Activated naive CD8-positive, alpha-beta T cell treated with anti-CD3 and anti-CD28 coated beads, Interleukin-2, amount 10 ng/mL, durations not matched to agents 7 days and 5 days (primary cell): ENCODE results near the gene MRNIP. TPM values are rescaled to one million over a fixed set of nuclear protein-coding genes. Genes with fewer than 3 reads are reported as not detected.

ENCODE experiments used
- ATAC-seq: fragments of 150-1000 bp; cut with Tn5 transposase; one replicate; pipeline ENCODE4 v1.10.0; 2021; ENCODE audit warnings: low read depth, moderate library complexity
- POLR2A ChIA-PET: fragments of 350-600 bp; sonication (Branson Sonifier 250); formaldehyde crosslinking; loops from one replicate; lab custom pipeline; 2021; ENCODE audit warnings: antibody characterized with exemption; lab: Charles Lee
- DNase-seq: peaks from one replicate; pipeline ENCODE4 v3.0.0; 2021
- H3K27ac Mint-ChIP-seq: one replicate; pipeline ENCODE4 v1.8.0; 2022; ENCODE audit warnings: mild to moderate bottlenecking, mixed read lengths
- H3K27me3 Mint-ChIP-seq: one replicate; pipeline ENCODE4 v1.8.0; 2022; ENCODE audit warnings: mild to moderate bottlenecking, moderate library complexity, mixed read lengths
- H3K36me3 Mint-ChIP-seq: one replicate; pipeline ENCODE4 v1.8.0; 2021; ENCODE audit warnings: mild to moderate bottlenecking, mixed read lengths
- H3K4me1 Mint-ChIP-seq: one replicate; pipeline ENCODE4 v1.8.0; 2021; ENCODE audit warnings: mixed read lengths
- H3K4me3 Mint-ChIP-seq: one replicate; pipeline ENCODE4 v1.8.0; 2022; ENCODE audit warnings: mild to moderate bottlenecking, moderate library complexity, mixed read lengths
- H3K9me3 Mint-ChIP-seq: one replicate; pipeline ENCODE4 v1.8.0; 2021; ENCODE audit warnings: mixed read lengths
- total RNA-seq, 2 experiments: library from RNA; stranded (reverse); gene quantifications; one replicate each; pipeline ENCODE4 v1.2.3, GENCODE V29; 2021

Gene MRNIP
- total RNA-seq, 2 experiments from 2014 or later, result 46.1 to 47.4 TPM

- no peaks in the 10 kb centered on the region for H3K9me3 Mint-ChIP-seq
- peaks cover 6% of the 10 kb centered on the region for H3K36me3 Mint-ChIP-seq
- ATAC-seq (no peak), DNase-seq (no peak)
- no peak overlapping the region for H3K27ac Mint-ChIP-seq
- POLR2A ChIA-PET, result interaction anchor here (0.9 to 4.0 kb wide), 3 partner anchors 10 to 194 kb away, joined by 3 to 42 read pairs (median 5); partner anchors contain the start of genes HNRNPH1 and MGAT4B
- no peaks in the 10 kb centered on the region for H3K27me3 Mint-ChIP-seq
- H3K4me1 Mint-ChIP-seq, result peaks cover 17% of the 10 kb centered on the region
- peak overlapping the region; percentile 39 for H3K4me3 Mint-ChIP-seq
Measured at GRCh38 chr5:179816796-179817469, 41.7 kb downstream of the MRNIP start.

- DNase-seq, result no peak
- ATAC-seq, result no peak
- no peaks in the 10 kb centered on the region for H3K9me3 Mint-ChIP-seq
- POLR2A ChIA-PET, result interaction anchor here (1.1 kb wide), 1 partner anchor 193 kb away, joined by 3 read pairs; the partner anchor contains the start of gene HNRNPH1
- H3K27ac Mint-ChIP-seq, result no peak overlapping the region
- H3K4me3 Mint-ChIP-seq, result no peak overlapping the region
- H3K4me1 Mint-ChIP-seq, result peaks cover 15% of the 10 kb centered on the region
- peaks cover 4% of the 10 kb centered on the region for H3K36me3 Mint-ChIP-seq
- H3K27me3 Mint-ChIP-seq, result no peaks in the 10 kb centered on the region
Measured at GRCh38 chr5:179816401-179816795, 42.2 kb downstream of the MRNIP start.

GRCh38 chr5:179815491-179816249 is 42.9 kb downstream of the MRNIP start:
- H3K27ac Mint-ChIP-seq, result no peak overlapping the region
- DNase-seq (no peak), ATAC-seq (no peak)
- no peak overlapping the region for H3K4me3 Mint-ChIP-seq
- peaks cover 4% of the 10 kb centered on the region for H3K36me3 Mint-ChIP-seq
- peaks cover 15% of the 10 kb centered on the region for H3K4me1 Mint-ChIP-seq
- H3K27me3 Mint-ChIP-seq, result no peaks in the 10 kb centered on the region
- H3K9me3 Mint-ChIP-seq, result no peaks in the 10 kb centered on the region
- POLR2A ChIA-PET, result interaction anchor here (1.1 kb wide), 1 partner anchor 193 kb away, joined by 3 read pairs; the partner anchor contains the start of gene HNRNPH1

- Mint-ChIP-seq H3K27ac (no peak overlapping the region), H3K27me3 (no peaks in the 10 kb centered on the region), H3K4me3 (no peak overlapping the region), H3K9me3 (no peaks in the 10 kb centered on the region), H3K36me3 (peaks cover 4% of the 10 kb centered on the region), H3K4me1 (peaks cover 7% of the 10 kb centered on the region)
- no peak for ATAC-seq
- DNase-seq, result no peak
- POLR2A ChIA-PET, result no interaction called here
Measured at GRCh38 chr5:179814090-179814489, 44.5 kb downstream of the MRNIP start.

- no peak overlapping the region for H3K4me3 Mint-ChIP-seq
- no peak for ATAC-seq
- peaks cover 4% of the 10 kb centered on the region for H3K4me1 Mint-ChIP-seq
- H3K9me3 Mint-ChIP-seq, result no peaks in the 10 kb centered on the region
- peaks cover 4% of the 10 kb centered on the region for H3K36me3 Mint-ChIP-seq
- H3K27ac Mint-ChIP-seq, result no peak overlapping the region
- no peaks in the 10 kb centered on the region for H3K27me3 Mint-ChIP-seq
- no peak for DNase-seq
- POLR2A ChIA-PET, result no interaction called here
Measured at GRCh38 chr5:179812997-179813607, 45.5 kb downstream of the MRNIP start.

GRCh38 chr5:179812135-179812825 is 46.3 kb downstream of the MRNIP start:
- POLR2A ChIA-PET, result interaction anchor here (1.1 to 1.3 kb wide), 3 partner anchors 11 to 19 kb away, joined by 3 to 4 read pairs (median 3); partner anchors contain the start of gene LTC4S
- peaks cover 2% of the 10 kb centered on the region for H3K36me3 Mint-ChIP-seq
- DNase-seq, result no peak

GRCh38 chr5:179806250-179807048 is 52.2 kb downstream of the MRNIP start, which contains the start of gene MGAT4B:
MGAT4B (minus strand) TSS chr5:179806866; CDS start chr5:179806583, 283 bp downstream.
- Mint-ChIP-seq H3K27ac (peak within 1 kb of the TSS; percentile 73), H3K9me3 (no peaks in the 10 kb centered on the region), H3K36me3 (peaks cover 2% of the 10 kb centered on the region), H3K4me3 (peak within 1 kb of the TSS; percentile 74), H3K4me1 (peaks cover 30% of the 10 kb centered on the region), H3K27me3 (no peaks in the 10 kb centered on the region)
- DNase-seq (peak; percentile 84), ATAC-seq (peak; percentile 84)
- POLR2A ChIA-PET, result interaction anchor here (1.0 to 2.9 kb wide), 8 partner anchors 9 to 183 kb away, joined by 3 to 42 read pairs (median 4); partner anchors contain the start of genes HNRNPH1, LTC4S and SQSTM1

More at GRCh38 chr5:179812135-179812825, 46.3 kb downstream of the MRNIP start:
- ATAC-seq, result no peak
- Mint-ChIP-seq H3K9me3 (no peaks in the 10 kb centered on the region), H3K4me3 (no peak overlapping the region), H3K27ac (no peak overlapping the region), H3K4me1 (peaks cover 3% of the 10 kb centered on the region), H3K27me3 (no peaks in the 10 kb centered on the region)

GRCh38 chr5:179805529-179806249 is 52.9 kb downstream of the MRNIP start:
- peak overlapping the region; percentile 88 for H3K4me3 Mint-ChIP-seq
- H3K4me1 Mint-ChIP-seq, result peaks cover 30% of the 10 kb centered on the region
- peak; percentile 31 for ATAC-seq
- H3K27me3 Mint-ChIP-seq, result no peaks in the 10 kb centered on the region
- H3K9me3 Mint-ChIP-seq, result no peaks in the 10 kb centered on the region
- H3K27ac Mint-ChIP-seq, result peak overlapping the region; percentile 84
- peak; percentile 71 for DNase-seq
- peaks cover 2% of the 10 kb centered on the region for H3K36me3 Mint-ChIP-seq
- POLR2A ChIA-PET, result interaction anchor here (1.2 to 2.9 kb wide), 6 partner anchors 8 to 182 kb away, joined by 3 to 42 read pairs (median 4); partner anchors contain the start of genes HNRNPH1, LTC4S and SQSTM1

- peaks cover 30% of the 10 kb centered on the region for H3K4me1 Mint-ChIP-seq
- DNase-seq (no peak), ATAC-seq (no peak)
- H3K4me3 Mint-ChIP-seq, result peak overlapping the region; percentile 88
- H3K27ac Mint-ChIP-seq, result peak overlapping the region; percentile 84
- peaks cover 2% of the 10 kb centered on the region for H3K36me3 Mint-ChIP-seq
- H3K27me3 Mint-ChIP-seq, result no peaks in the 10 kb centered on the region
- POLR2A ChIA-PET, result interaction anchor here (1.3 to 2.9 kb wide), 4 partner anchors 10 to 127 kb away, joined by 3 to 42 read pairs (median 9); partner anchors contain the start of genes LTC4S and SQSTM1
- no peaks in the 10 kb centered on the region for H3K9me3 Mint-ChIP-seq
Measured at GRCh38 chr5:179805070-179805528, 53.5 kb downstream of the MRNIP start.

GRCh38 chr5:179804555-179804947 is 54.1 kb downstream of the MRNIP start:
- Mint-ChIP-seq H3K36me3 (peaks cover 2% of the 10 kb centered on the region), H3K9me3 (no peaks in the 10 kb centered on the region), H3K27ac (peak overlapping the region; percentile 84), H3K4me3 (peak overlapping the region; percentile 88), H3K27me3 (no peaks in the 10 kb centered on the region), H3K4me1 (peaks cover 30% of the 10 kb centered on the region)
- DNase-seq, result no peak
- POLR2A ChIA-PET, result interaction anchor here (0.9 to 2.1 kb wide), 2 partner anchors 10 to 15 kb away, joined by 3 to 13 read pairs; partner anchors contain the start of gene LTC4S
- ATAC-seq, result no peak
